HG03135 (cell line): ENCODE data around the gene GAS1.

Experiments used
- ATAC-seq: cut with Tn5 transposase; IDR thresholded peaks from one replicate; pipeline ENCODE4 v1.9.1; 2021; ENCODE audit warnings: mild to moderate bottlenecking, moderate library complexity; ENCODE audit not compliant: unreplicated experiment

Gene GAS1

DNA sequence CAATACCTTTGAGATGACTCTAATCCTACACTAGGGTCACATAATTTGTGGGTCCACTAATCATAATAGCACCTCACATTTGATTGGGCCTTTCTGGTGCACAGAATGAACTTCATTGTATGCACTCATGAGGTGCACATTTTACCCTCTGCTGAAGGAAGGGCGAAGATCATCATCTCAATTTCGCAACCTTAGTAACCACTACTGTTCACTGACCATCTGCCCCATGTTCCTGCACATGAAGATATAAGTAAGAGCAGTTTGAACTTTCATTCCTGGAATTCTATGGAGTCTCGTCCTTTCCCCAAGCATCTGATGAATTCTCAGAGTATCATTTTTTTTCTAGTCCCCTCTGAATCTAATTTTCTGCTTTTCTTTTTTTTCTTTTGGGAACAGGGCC lies 21.2 kb downstream of the GAS1 start:
- ATAC-seq: no peak

DNA sequence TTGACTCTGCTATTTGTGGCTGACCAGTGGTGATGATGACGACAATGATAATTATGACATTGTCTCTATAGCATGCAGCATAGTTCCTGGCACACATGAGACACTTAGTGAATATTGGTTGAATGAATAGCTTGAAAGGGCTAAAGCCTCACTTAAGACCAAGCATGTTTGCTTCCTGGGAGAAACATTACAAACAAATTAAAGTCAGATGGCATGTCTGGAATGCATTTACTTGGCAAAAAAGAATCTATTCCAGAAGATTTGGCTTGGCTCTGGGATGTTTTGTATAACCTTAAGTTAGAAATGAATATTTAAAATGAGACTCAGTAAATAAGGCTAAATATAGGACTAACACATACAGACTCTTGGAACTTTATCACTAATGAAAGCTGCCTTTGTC lies 21.6 kb downstream of the GAS1 start:
- no peak for ATAC-seq

DNA sequence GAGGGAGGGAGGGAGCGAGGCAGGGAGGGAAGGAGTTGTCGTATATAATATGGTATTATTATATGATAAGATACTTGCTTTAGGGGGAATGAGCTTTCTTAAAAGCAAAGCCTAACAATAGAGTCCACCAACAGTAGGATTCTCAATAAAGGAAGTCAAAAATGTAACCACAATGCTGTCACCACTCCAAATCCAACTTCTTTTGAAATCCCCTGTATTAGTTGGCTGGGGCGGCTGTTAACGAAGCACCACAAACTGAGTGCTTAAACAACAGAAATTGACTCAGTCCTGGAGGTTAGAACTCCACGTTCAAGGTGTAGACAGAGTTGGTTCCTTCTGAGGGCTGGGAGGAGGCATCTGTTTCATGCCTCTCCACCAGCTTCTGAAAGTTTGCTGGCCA lies 23.1 kb downstream of the GAS1 start:
- no peak for ATAC-seq

DNA sequence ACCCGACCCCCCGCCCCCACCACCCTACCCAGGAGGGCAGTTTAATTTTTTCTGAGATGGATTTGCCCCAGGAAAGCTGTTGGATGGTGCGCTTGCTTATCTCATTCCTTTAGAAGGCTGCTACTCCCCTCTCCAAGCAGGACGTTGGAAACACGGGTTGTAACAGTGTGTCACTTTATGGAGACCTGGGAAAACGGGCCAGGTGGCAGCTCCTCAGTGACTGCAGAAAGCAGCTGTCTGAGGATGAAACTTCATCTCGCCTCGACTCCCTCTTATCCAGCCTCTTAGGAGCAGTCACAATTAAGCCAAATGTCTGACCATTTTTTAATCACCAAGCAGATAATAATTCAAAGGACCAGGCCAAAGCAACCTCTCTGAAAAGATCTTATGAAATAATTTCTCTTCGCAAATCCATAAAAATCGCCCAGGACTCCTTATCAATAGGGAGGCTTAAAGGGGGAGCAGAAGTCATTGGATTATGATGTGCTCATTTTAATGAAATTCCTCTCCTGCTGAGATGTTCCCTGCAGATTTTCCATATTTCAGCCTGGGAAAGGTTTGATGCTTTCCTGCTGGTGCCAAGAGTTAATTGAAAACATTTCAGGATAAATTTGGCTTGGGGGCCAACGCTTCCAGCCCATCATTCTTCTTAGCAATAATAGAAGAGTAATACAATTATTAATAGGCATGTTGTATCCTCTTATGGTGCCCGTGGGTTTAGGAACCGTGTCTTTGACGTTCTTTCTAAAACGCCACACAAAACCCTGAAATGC lies 26.0 kb downstream of the GAS1 start:
- no peak for ATAC-seq

DNA sequence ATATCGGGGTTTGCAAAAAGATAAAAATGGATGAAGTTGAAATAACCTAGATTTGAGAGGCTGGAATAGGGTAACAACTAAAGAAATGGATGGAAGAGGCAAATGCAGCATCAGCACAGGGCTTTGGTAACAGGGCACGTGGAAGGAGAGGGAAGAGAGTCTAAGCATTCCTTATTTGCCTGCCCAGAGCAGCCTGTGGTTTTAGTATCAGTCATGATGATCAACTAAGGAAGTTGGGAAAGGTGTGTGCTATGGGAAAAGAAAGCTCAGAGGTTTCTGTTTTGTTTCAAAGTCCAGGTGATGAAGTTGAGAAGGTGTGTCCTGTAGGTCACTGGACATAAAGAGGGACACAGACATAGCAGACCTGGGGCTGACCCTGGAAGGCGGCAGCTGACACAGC lies 28.8 kb downstream of the GAS1 start:
- no peak for ATAC-seq

DNA sequence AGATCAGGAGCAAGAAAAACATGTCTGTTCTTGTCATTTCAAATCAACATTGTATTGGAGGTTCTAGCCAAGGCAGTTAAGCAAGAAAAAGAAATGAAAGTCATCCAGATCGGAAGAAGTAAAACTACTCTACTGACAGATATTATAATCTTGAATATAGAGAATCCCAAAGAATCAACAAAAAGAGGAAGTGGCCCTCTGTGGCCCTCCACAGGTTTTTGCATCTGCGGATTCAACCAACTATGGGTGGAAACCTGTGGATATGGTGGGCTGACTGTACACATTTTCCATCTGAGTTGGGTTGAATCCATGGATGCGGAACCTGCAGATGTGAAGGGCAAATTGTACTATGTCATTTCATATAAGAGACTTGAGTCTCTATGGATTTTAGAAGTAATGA lies 35.1 kb downstream of the GAS1 start:
- ATAC-seq: no peak

DNA sequence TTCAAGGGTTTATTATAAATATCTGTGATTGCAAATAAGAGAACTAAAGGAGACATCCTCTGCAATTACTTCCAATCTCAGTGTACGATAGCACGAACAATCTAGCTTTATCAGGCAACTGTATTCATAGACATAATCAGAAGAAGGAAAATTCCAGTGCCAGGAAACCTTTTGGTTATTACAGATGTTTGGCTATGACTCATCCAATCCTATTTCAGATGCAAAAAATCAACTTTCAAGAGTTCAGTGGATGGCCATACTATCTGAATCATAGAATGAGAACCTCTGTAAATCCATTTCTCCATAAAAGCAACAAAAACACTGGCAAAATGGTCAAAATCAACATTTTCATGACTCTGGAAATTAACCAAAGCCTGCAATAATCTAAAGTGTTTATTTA lies 37.9 kb downstream of the GAS1 start:
- no peak for ATAC-seq

DNA sequence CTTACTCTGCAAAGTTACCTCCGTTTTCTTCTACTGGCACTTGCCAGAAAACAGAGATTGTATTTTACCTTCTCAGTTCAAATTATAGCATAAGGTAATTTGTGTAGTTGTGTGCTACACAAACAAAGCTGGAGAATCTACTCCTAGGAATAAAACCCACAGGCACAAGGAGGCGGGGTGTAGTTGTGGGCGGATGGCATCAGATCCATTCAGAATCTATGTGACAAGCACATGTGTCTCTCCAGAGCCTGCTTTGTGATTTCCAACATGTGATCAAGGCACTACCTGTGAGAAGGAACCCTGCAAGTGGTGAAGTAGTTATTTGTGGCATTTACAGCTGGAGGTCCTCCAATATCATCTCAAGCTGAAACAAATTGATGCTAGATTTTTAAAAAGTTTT lies 39.0 kb downstream of the GAS1 start:
- ATAC-seq: no peak

DNA sequence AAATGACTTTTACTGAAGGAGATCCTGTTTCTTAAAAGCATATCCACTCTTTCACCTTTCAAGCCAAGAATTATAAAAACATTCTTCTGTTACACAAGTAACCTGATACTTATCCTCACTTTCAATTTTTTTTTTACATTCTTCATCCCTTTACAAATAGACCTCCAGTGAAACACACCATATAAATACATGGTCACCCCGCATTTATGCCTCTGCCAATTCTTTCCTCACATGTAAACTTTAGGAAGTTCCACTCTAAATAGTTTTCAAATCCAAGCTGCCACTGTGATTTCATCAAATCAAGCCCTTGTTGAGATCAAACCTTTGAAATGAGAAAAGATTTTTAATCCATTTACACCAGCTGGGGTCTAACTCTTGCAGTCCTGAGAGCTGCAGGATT lies 40.0 kb downstream of the GAS1 start:
- no peak for ATAC-seq

DNA sequence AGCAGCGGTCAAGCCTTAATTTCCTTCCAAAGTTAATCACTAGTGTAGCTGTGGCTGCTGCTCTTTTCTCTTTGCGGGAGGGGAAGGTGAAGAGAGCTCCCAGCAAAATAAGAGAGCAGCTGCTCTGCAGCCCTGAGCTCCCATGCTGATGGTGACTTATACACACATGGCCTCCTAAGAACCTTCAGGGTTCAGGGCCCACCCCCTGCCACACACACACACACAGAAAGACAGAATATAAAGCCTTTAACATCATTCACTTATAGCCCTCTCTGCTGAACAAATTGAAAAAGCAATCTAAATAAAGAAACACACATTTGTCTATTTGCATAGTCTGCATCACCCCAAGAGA lies 43.6 kb downstream of the GAS1 start:
- ATAC-seq: no peak

DNA sequence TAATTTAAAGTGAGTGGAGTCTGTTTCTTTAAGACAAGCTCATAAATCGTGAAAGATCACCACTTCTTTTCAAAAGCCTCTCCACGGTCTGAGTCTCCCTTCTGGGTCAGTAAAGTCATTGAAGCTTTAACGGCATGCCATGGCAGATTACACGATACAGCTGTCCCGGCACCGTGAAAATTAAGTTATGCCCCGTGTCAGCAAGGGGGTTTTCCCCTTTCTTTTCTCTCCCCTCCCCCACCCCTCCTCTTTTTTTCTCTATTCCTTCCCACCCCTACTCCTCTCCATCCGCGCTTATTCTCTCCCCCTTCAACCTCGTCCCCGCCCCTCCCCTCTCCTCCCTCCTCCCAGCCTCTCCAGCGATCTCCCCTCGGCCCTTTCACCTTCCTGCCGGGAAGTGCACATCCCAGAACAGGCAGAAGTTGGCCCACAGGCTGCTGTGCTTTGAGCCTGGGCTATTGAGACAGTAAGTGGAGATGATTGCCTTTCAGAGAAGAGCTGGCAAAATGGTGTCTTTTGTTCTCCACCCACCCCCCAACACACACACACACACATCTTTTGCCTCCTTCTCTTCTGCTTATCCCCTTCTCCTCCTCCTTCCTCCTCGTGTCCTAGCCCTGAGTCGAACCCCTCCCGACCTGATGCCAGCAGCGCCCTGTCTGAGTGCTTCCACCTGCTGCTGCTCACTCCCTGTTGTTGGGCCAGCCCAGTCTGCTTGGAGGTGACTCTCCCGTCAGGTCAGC lies 44.1 kb downstream of the GAS1 start:
- ATAC-seq: no peak

DNA sequence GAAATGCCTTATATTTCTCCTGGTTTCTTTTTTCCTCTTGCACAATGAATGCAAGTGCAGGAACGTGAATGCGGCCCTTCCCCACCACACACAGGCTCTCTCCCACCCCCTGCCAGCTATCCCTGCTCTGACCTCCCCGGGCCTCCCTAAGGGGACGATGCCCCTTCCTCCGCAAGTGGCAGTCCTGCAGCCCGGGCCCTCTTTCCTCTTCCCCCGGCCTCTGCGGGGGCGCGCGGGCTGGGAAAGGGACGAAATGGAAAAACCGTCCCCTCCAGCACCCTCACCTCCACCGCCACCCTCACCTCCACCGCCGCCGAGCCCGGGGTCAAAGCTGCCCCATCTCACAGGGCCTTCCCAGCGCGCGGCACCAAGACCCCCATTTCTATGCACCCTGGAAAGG lies 44.7 kb downstream of the GAS1 start:
- ATAC-seq: no peak

DNA sequence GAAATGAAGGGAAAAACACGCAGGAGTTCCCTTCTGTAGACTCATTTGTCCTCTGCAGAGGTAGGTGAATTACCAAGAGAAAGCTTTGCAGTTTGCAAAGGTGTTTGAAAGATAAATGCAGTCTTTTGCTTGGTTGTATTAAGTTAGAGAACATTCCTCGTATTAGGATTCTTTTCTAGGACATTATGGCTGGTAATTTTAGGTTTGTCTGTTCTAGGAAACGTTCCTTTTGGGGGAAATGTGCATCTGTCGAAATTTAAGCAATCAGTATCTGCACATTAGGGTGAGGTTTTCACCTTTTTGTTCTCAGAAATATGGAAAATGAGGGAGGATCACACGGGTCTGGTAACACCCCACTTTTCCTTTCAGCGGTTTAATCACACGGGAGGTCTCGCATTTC lies 45.1 kb downstream of the GAS1 start:
- no peak for ATAC-seq

DNA sequence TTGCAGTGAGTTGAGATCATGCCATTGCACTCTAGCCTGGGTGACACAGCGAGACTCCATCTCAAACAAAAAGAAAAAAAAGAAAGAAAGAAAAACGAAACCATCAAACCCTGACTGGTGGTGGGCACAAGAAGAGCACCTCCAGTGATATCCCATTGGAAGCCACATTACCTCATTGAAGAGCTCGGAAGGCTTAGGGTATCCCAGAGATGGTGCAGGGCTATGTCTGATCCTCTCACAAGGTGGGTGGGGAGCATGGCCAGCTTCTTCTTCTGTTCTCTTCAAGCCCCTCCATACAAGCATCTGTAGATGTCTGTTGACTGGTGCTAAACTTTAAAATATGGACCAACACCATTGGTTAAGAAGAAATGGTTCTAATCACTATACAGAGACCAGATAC lies 45.8 kb downstream of the GAS1 start:
- no peak for ATAC-seq
